ENCODE measurements around the gene FGF18. TPM values are rescaled to one million over a fixed set of nuclear protein-coding genes. Genes with fewer than 3 reads are reported as not detected.
A peak's percentile ranks its signal among the peaks of the same experiment; 100 is the strongest.

FGF18 gene
- total and polyA plus RNA-seq, 4 donors = 2.3 to 5.2 (median 3.5) TPM

- H3K4me3 ChIP-seq (ENCODE audit: low read depth, low read length) = no peak overlapping the region
- H3K36me3 ChIP-seq (ENCODE audit: control insufficient read depth, insufficient read depth, low read length) = peaks cover 12% of the 10 kb centered on the region
- H3K9me3 ChIP-seq (ENCODE audit: control insufficient read depth, insufficient read depth, low read length) = no peaks in the 10 kb centered on the region
- no peaks in the 10 kb centered on the region for H3K27me3 ChIP-seq (ENCODE audit: control insufficient read depth, insufficient read depth, low read length)
- H3K27ac ChIP-seq (ENCODE audit: low read depth, low read length) = no peak overlapping the region
- peaks cover 3% of the 10 kb centered on the region for H3K4me1 ChIP-seq (ENCODE audit: control insufficient read depth, insufficient read depth, low read length)
- DNase-seq (ENCODE audit: low read depth in 4 of 6, low spot score in 6 of 6) = no peak
- 96% methylated on average over 19 of the region's 20 CpGs for WGBS (ENCODE audit: insufficient coverage)
These were observed 16.5 kb downstream of the FGF18 start for GRCh38 chr5:171435908-171436307.

- DNase-seq (ENCODE audit: low read depth in 4 of 6, low spot score in 6 of 6) = no peak
- no peaks in the 10 kb centered on the region for H3K9me3 ChIP-seq (ENCODE audit: control insufficient read depth, insufficient read depth, low read length)
- 72% methylated on average over 13 of the region's 13 CpGs for WGBS (ENCODE audit: insufficient coverage)
- H3K4me3 ChIP-seq (ENCODE audit: low read depth, low read length) = no peak overlapping the region
- peaks cover 3% of the 10 kb centered on the region for H3K4me1 ChIP-seq (ENCODE audit: control insufficient read depth, insufficient read depth, low read length)
- peaks cover 12% of the 10 kb centered on the region for H3K36me3 ChIP-seq (ENCODE audit: control insufficient read depth, insufficient read depth, low read length)
- H3K27me3 ChIP-seq (ENCODE audit: control insufficient read depth, insufficient read depth, low read length) = no peaks in the 10 kb centered on the region
- H3K27ac ChIP-seq (ENCODE audit: low read depth, low read length) = no peak overlapping the region
These were observed 17.4 kb downstream of the FGF18 start for GRCh38 chr5:171436804-171437285.

- H3K27me3 ChIP-seq (ENCODE audit: control insufficient read depth, insufficient read depth, low read length) = no peaks in the 10 kb centered on the region
- 35% methylated on average over 14 of the region's 14 CpGs for WGBS (ENCODE audit: insufficient coverage)
- H3K4me1 ChIP-seq (ENCODE audit: control insufficient read depth, insufficient read depth, low read length) = peaks cover 3% of the 10 kb centered on the region
- no peak overlapping the region for H3K4me3 ChIP-seq (ENCODE audit: low read depth, low read length)
- H3K27ac ChIP-seq (ENCODE audit: low read depth, low read length) = no peak overlapping the region
- no peaks in the 10 kb centered on the region for H3K9me3 ChIP-seq (ENCODE audit: control insufficient read depth, insufficient read depth, low read length)
- no peak for DNase-seq (ENCODE audit: low read depth in 4 of 6, low spot score in 6 of 6)
- H3K36me3 ChIP-seq (ENCODE audit: control insufficient read depth, insufficient read depth, low read length) = peaks cover 12% of the 10 kb centered on the region
These were observed 17.9 kb downstream of the FGF18 start for GRCh38 chr5:171437286-171437821.

GRCh38 chr5:171438738-171439137, 19.3 kb downstream of the FGF18 start:
- DNase-seq (ENCODE audit: low read depth in 4 of 6, low spot score in 6 of 6) = no peak
- Histone ChIP-seq H3K27me3 (ENCODE audit: control insufficient read depth, insufficient read depth, low read length) (no peaks in the 10 kb centered on the region), H3K9me3 (ENCODE audit: control insufficient read depth, insufficient read depth, low read length) (no peaks in the 10 kb centered on the region), H3K4me3 (ENCODE audit: low read depth, low read length) (no peak overlapping the region), H3K27ac (ENCODE audit: low read depth, low read length) (no peak overlapping the region), H3K36me3 (ENCODE audit: control insufficient read depth, insufficient read depth, low read length) (peaks cover 12% of the 10 kb centered on the region), H3K4me1 (ENCODE audit: control insufficient read depth, insufficient read depth, low read length) (peaks cover 3% of the 10 kb centered on the region)
- 92% methylated on average over 3 of the region's 4 CpGs for WGBS (ENCODE audit: insufficient coverage)

GRCh38 chr5:171441246-171441791, 21.9 kb downstream of the FGF18 start:
- Histone ChIP-seq H3K36me3 (ENCODE audit: control insufficient read depth, insufficient read depth, low read length) (peaks cover 9% of the 10 kb centered on the region), H3K4me1 (ENCODE audit: control insufficient read depth, insufficient read depth, low read length) (peaks cover 10% of the 10 kb centered on the region), H3K4me3 (ENCODE audit: low read depth, low read length) (no peak overlapping the region), H3K9me3 (ENCODE audit: control insufficient read depth, insufficient read depth, low read length) (no peaks in the 10 kb centered on the region), H3K27me3 (ENCODE audit: control insufficient read depth, insufficient read depth, low read length) (peaks cover 2% of the 10 kb centered on the region), H3K27ac (ENCODE audit: low read depth, low read length) (no peak overlapping the region)
- 89% methylated on average over 11 of the region's 14 CpGs for WGBS (ENCODE audit: insufficient coverage)
- DNase-seq (ENCODE audit: low read depth in 4 of 6, low spot score in 6 of 6) = no peak

- peak in 1 of 6 donors; percentile 38 for DNase-seq (ENCODE audit: low read depth in 4 of 6, low spot score in 6 of 6)
- Histone ChIP-seq H3K27me3 (ENCODE audit: control insufficient read depth, insufficient read depth, low read length) (peaks cover 2% of the 10 kb centered on the region), H3K36me3 (ENCODE audit: control insufficient read depth, insufficient read depth, low read length) (peaks cover 3% of the 10 kb centered on the region), H3K4me1 (ENCODE audit: control insufficient read depth, insufficient read depth, low read length) (peaks cover 9% of the 10 kb centered on the region), H3K4me3 (ENCODE audit: low read depth, low read length) (no peak overlapping the region), H3K27ac (ENCODE audit: low read depth, low read length) (no peak overlapping the region), H3K9me3 (ENCODE audit: control insufficient read depth, insufficient read depth, low read length) (no peaks in the 10 kb centered on the region)
- WGBS (ENCODE audit: insufficient coverage) = 47% methylated on average over 12 of the region's 13 CpGs
These were observed 23.0 kb downstream of the FGF18 start for GRCh38 chr5:171442287-171443042.

- WGBS (ENCODE audit: insufficient coverage) = 97% methylated on average over 11 of the region's 12 CpGs
- H3K9me3 ChIP-seq (ENCODE audit: control insufficient read depth, insufficient read depth, low read length) = no peaks in the 10 kb centered on the region
- H3K27me3 ChIP-seq (ENCODE audit: control insufficient read depth, insufficient read depth, low read length) = peaks cover 8% of the 10 kb centered on the region
- no peak overlapping the region for H3K27ac ChIP-seq (ENCODE audit: low read depth, low read length)
- peaks cover 7% of the 10 kb centered on the region for H3K4me1 ChIP-seq (ENCODE audit: control insufficient read depth, insufficient read depth, low read length)
- no peak for DNase-seq (ENCODE audit: low read depth in 4 of 6, low spot score in 6 of 6)
- H3K4me3 ChIP-seq (ENCODE audit: low read depth, low read length) = no peak overlapping the region
- no peaks in the 10 kb centered on the region for H3K36me3 ChIP-seq (ENCODE audit: control insufficient read depth, insufficient read depth, low read length)
These were observed 25.1 kb downstream of the FGF18 start for GRCh38 chr5:171444582-171444981.

GRCh38 chr5:171445644-171446516, 26.4 kb downstream of the FGF18 start:
- H3K9me3 ChIP-seq (ENCODE audit: control insufficient read depth, insufficient read depth, low read length) = no peaks in the 10 kb centered on the region
- WGBS (ENCODE audit: insufficient coverage) = 81% methylated on average over 8 of the region's 14 CpGs
- H3K27me3 ChIP-seq (ENCODE audit: control insufficient read depth, insufficient read depth, low read length) = peaks cover 15% of the 10 kb centered on the region
- peak in 2 of 6 donors; percentile 40 to 54 for DNase-seq (ENCODE audit: low read depth in 4 of 6, low spot score in 6 of 6)
- no peak overlapping the region for H3K4me3 ChIP-seq (ENCODE audit: low read depth, low read length)
- no peak overlapping the region for H3K27ac ChIP-seq (ENCODE audit: low read depth, low read length)
- H3K36me3 ChIP-seq (ENCODE audit: control insufficient read depth, insufficient read depth, low read length) = no peaks in the 10 kb centered on the region
- H3K4me1 ChIP-seq (ENCODE audit: control insufficient read depth, insufficient read depth, low read length) = peaks cover 11% of the 10 kb centered on the region

- no peaks in the 10 kb centered on the region for H3K36me3 ChIP-seq (ENCODE audit: control insufficient read depth, insufficient read depth, low read length)
- WGBS (ENCODE audit: insufficient coverage) = 100% methylated on average over 1 of the region's 5 CpGs
These were observed 27.8 kb downstream of the FGF18 start for GRCh38 chr5:171447226-171447625.

More at GRCh38 chr5:171447226-171447625, 27.8 kb downstream of the FGF18 start:
- H3K4me1 ChIP-seq (ENCODE audit: control insufficient read depth, insufficient read depth, low read length) = peaks cover 11% of the 10 kb centered on the region
- H3K4me3 ChIP-seq (ENCODE audit: low read depth, low read length) = no peak overlapping the region
- peaks cover 20% of the 10 kb centered on the region for H3K27me3 ChIP-seq (ENCODE audit: control insufficient read depth, insufficient read depth, low read length)
- no peaks in the 10 kb centered on the region for H3K9me3 ChIP-seq (ENCODE audit: control insufficient read depth, insufficient read depth, low read length)
- no peak overlapping the region for H3K27ac ChIP-seq (ENCODE audit: low read depth, low read length)
- no peak for DNase-seq (ENCODE audit: low read depth in 4 of 6, low spot score in 6 of 6)

Measured in spinal cord (tissue), 10 donors.